NCI-H82 treated with DMSO at 0.1 percent for 48 hours (cell line): ENCODE results near the gene C17orf113.
A peak's percentile ranks its signal among the peaks of the same experiment; 100 is the strongest.

Experiments
- DNase-seq: peaks from one replicate; lab custom pipeline; 2025; ENCODE audit not compliant: unreplicated experiment; lab: John Stamatoyannopoulos, UW

Gene C17orf113

GRCh38 chr17:42050393-42051012, at the start of gene C17orf113:
Gene C17orf113, minus strand, starts transcription at chr17:42050601. Its CDS starts 7,225 bp downstream, at chr17:42043376.
- peak; percentile 15 for DNase-seq

GRCh38 chr17:42098730-42099399, 48.5 kb upstream of the C17orf113 start:
- peak; percentile 73 for DNase-seq

GRCh38 chr17:42097691-42098631, 47.6 kb upstream of the C17orf113 start, which contains the start of gene ZNF385C:
Gene ZNF385C, minus strand, starts transcription at chr17:42098473. Its CDS starts 35,417 bp downstream, at chr17:42063056.
- DNase-seq, result no peak

- no peak for DNase-seq
Observed at GRCh38 chr17:42096360-42097111, 46.1 kb upstream of the C17orf113 start.

GRCh38 chr17:42094375-42095069, 44.1 kb upstream of the C17orf113 start:
- no peak for DNase-seq

GRCh38 chr17:42092939-42093338, 42.5 kb upstream of the C17orf113 start:
- no peak for DNase-seq

GRCh38 chr17:42090964-42091790, 40.8 kb upstream of the C17orf113 start:
- no peak for DNase-seq

- DNase-seq, result no peak
Observed at GRCh38 chr17:42088736-42089135, 38.3 kb upstream of the C17orf113 start.

- no peak for DNase-seq
Observed at GRCh38 chr17:42087736-42088705, 37.6 kb upstream of the C17orf113 start.

- DNase-seq, result no peak
Observed at GRCh38 chr17:42087042-42087701, 36.8 kb upstream of the C17orf113 start.

- DNase-seq, result no peak
Observed at GRCh38 chr17:42081516-42082129, 31.2 kb upstream of the C17orf113 start.

GRCh38 chr17:42079541-42079940, 29.1 kb upstream of the C17orf113 start:
- DNase-seq, result no peak

- no peak for DNase-seq
Observed at GRCh38 chr17:42078396-42079043, 28.1 kb upstream of the C17orf113 start.

- DNase-seq, result no peak
Observed at GRCh38 chr17:42077755-42078154, 27.4 kb upstream of the C17orf113 start.

- DNase-seq, result no peak
Observed at GRCh38 chr17:42076797-42077559, 26.6 kb upstream of the C17orf113 start.

GRCh38 chr17:42075789-42076188, 25.4 kb upstream of the C17orf113 start:
- DNase-seq, result no peak
